Keratinocyte (primary cell): ENCODE measurements around the gene SYT2. TPM values are rescaled to one million over a fixed set of nuclear protein-coding genes. Genes with fewer than 3 reads are reported as not detected.
"Not testable (repeated sequence)": the region's sequence is repeated elsewhere in the genome, so short reads cannot be mapped to it uniquely, and the experiment has no call there.

Experiments
- DNase-seq: peaks from one replicate; pipeline ENCODE4 v3.0.0-alpha.2; 2011; ENCODE audit warnings: low read depth, missing footprints, low spot score
- FAIRE-seq: peaks from 2 replicates; lab custom pipeline; 2011; peaks lifted over from hg19 to GRCh38; lab: Jason Lieb, UNC
- H2AFZ ChIP-seq: 2 replicates; pipeline ENCODE4 v1.6.0; 2012; ENCODE audit warnings: low read length, control low read depth, inconsistent platforms; ENCODE audit not compliant: control insufficient read depth
- H3K27ac ChIP-seq: 2 replicates; pipeline ENCODE4 v1.5.1; 2011; ENCODE audit warnings: low read length; ENCODE audit not compliant: control insufficient read depth, insufficient read depth
- H3K27me3 ChIP-seq: 3 replicates; pipeline ENCODE4 v1.6.0; 2011; ENCODE audit warnings: low read length; ENCODE audit not compliant: control insufficient read depth, insufficient read depth; ENCODE audit errors: extremely low read depth
- H3K36me3 ChIP-seq, 2 experiments: 2 replicates in 1 of 2; 3 replicates in 1 of 2; pipeline ENCODE4 v1.5.1; 2011; ENCODE audit warnings: low read length in 2 of 2, mild to moderate bottlenecking in 1 of 2; ENCODE audit not compliant: control insufficient read depth in 2 of 2, insufficient read depth in 2 of 2; ENCODE audit errors: extremely low read depth in 1 of 2
- H3K4me1 ChIP-seq: 3 replicates; pipeline ENCODE4 v1.5.1; 2011; ENCODE audit warnings: low read length; ENCODE audit not compliant: control insufficient read depth, insufficient read depth; ENCODE audit errors: extremely low read depth
- H3K4me2 ChIP-seq: 3 replicates; pipeline ENCODE4 v1.6.0; 2011; ENCODE audit warnings: low read depth, low read length; ENCODE audit not compliant: control insufficient read depth, insufficient read depth; ENCODE audit errors: extremely low read depth
- H3K4me3 ChIP-seq, 3 experiments: fragments of 200-600 bp in 1 of 3; sonication (generic) in 1 of 3; 2 replicates in 2 of 3; 3 replicates in 1 of 3; pipeline ENCODE4 v1.5.1; 2011 to 2016; ENCODE audit warnings: low read length in 3 of 3, mild to moderate bottlenecking in 3 of 3, control low read depth in 2 of 3, inconsistent platforms in 1 of 3, low read depth in 1 of 3, mixed read lengths in 1 of 3, mixed run types in 1 of 3, moderate library complexity in 1 of 3; ENCODE audit not compliant: control insufficient read depth in 2 of 3, insufficient read depth in 2 of 3; ENCODE audit errors: extremely low read depth in 1 of 3
- H3K79me2 ChIP-seq: 2 replicates; pipeline ENCODE4 v1.6.0; 2012; ENCODE audit warnings: low read length; ENCODE audit not compliant: control insufficient read depth, insufficient read depth
- H3K9ac ChIP-seq: 3 replicates; pipeline ENCODE4 v1.6.0; 2011; ENCODE audit warnings: low read length; ENCODE audit not compliant: control insufficient read depth, insufficient read depth; ENCODE audit errors: extremely low read depth
- H3K9me1 ChIP-seq: 3 replicates; pipeline ENCODE4 v1.6.0; 2011; ENCODE audit warnings: low read length; ENCODE audit not compliant: control insufficient read depth, insufficient read depth; ENCODE audit errors: extremely low read depth
- H3K9me3 ChIP-seq: 2 replicates; pipeline ENCODE4 v1.5.1; 2012; ENCODE audit warnings: low read depth, low read length; ENCODE audit not compliant: control insufficient read depth
- H4K20me1 ChIP-seq: 3 replicates; pipeline ENCODE4 v1.6.0; 2011; ENCODE audit warnings: low read length; ENCODE audit not compliant: control insufficient read depth, insufficient read depth; ENCODE audit errors: extremely low read depth
- EZH2 ChIP-seq: IDR thresholded peaks from one replicate; pipeline ENCODE4 v1.6.1; 2012; ENCODE audit warnings: inconsistent platforms, mild to moderate bottlenecking, low read length, moderate library complexity
- dilution Hi-C: fragments of 300-500 bp; cut with MboI; formaldehyde crosslinking; loops from one replicate; pipeline ENCODE4 v1.7.0; 2020; ENCODE audit warnings: low sequenced_read_pairs; ENCODE audit not compliant: extremely low pct_ligation_motif_present
- polyA plus RNA-seq, 5 experiments: library from polyadenylated mRNA; depleted of rRNA in 3 of 5; stranded (reverse) in 3 of 5; stranded (forward) in 1 of 5; unstranded in 1 of 5; fragments of >200 nt; gene quantifications; 1 replicate in 1 of 5; 2 replicates in 3 of 5; 3 replicates in 1 of 5; pipeline versions ENCODE4 v1.2.1 to v1.2.3, GENCODE V29; 2011 to 2012; ENCODE audit warnings: missing spikeins in 2 of 5, low read depth in 1 of 5, low replicate concordance in 1 of 5
- TF ChIP-seq, protein P1 (sequence below), 3 experiments: IDR thresholded peaks in 1 of 3; conservative IDR thresholded peaks in 1 of 3; optimal IDR thresholded peaks in 1 of 3; 2 replicates in 2 of 3; 3 replicates in 1 of 3; pipeline versions ENCODE3 to v1.5.1; 2011; ENCODE audit warnings: low read length in 3 of 3, mild to moderate bottlenecking in 3 of 3, moderate library complexity in 2 of 3, control low read depth in 1 of 3, inconsistent platforms in 1 of 3; ENCODE audit not compliant: insufficient read depth in 2 of 3; ENCODE audit errors: extremely low read depth in 1 of 3

SYT2 gene
- polyA plus RNA-seq, 1 donor (not counting 4 experiments of a cell fraction or from before 2014, with no cell fraction given): not detected

- no peak overlapping the region for H3K4me3 ChIP-seq
- no peak overlapping the region for H2AFZ ChIP-seq
- TF ChIP-seq, protein P1, sequence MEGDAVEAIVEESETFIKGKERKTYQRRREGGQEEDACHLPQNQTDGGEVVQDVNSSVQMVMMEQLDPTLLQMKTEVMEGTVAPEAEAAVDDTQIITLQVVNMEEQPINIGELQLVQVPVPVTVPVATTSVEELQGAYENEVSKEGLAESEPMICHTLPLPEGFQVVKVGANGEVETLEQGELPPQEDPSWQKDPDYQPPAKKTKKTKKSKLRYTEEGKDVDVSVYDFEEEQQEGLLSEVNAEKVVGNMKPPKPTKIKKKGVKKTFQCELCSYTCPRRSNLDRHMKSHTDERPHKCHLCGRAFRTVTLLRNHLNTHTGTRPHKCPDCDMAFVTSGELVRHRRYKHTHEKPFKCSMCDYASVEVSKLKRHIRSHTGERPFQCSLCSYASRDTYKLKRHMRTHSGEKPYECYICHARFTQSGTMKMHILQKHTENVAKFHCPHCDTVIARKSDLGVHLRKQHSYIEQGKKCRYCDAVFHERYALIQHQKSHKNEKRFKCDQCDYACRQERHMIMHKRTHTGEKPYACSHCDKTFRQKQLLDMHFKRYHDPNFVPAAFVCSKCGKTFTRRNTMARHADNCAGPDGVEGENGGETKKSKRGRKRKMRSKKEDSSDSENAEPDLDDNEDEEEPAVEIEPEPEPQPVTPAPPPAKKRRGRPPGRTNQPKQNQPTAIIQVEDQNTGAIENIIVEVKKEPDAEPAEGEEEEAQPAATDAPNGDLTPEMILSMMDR (optimal IDR thresholded peaks at IDR 0.05 in 1 of 3, IDR thresholded peaks at IDR 0.05 in 1 of 3, conservative IDR thresholded peaks at IDR 0.05 in 1 of 3; ENCODE audit: extremely low read depth in 1 of 3, insufficient read depth in 2 of 3, low read length in 3 of 3): no peak
- TF ChIP-seq EZH2: no peak
- H3K36me3 ChIP-seq: no peaks in the 10 kb centered on the region
- H3K27ac ChIP-seq: no peak overlapping the region
- no peak for DNase-seq
- H3K79me2 ChIP-seq: no peaks in the 10 kb centered on the region
- no peak for FAIRE-seq
- dilution Hi-C loops: no loop called here
- no peaks in the 10 kb centered on the region for H3K9me3 ChIP-seq
- H4K20me1 ChIP-seq: no peaks in the 10 kb centered on the region
- H3K4me1 ChIP-seq: no peaks in the 10 kb centered on the region
- H3K4me2 ChIP-seq: no peak overlapping the region
- no peak overlapping the region for H3K9ac ChIP-seq
- no peaks in the 10 kb centered on the region for H3K9me1 ChIP-seq
- peaks cover 7% of the 10 kb centered on the region for H3K27me3 ChIP-seq
Observed at GRCh38 chr1:202624088-202624780, 86.0 kb downstream of the SYT2 start.

GRCh38 chr1:202623476-202623875 is 86.8 kb downstream of the SYT2 start:
- H3K36me3 ChIP-seq, H3K4me2 ChIP-seq, FAIRE-seq, dilution Hi-C loops, H3K4me3 ChIP-seq, H3K4me1 ChIP-seq, H3K9me3 ChIP-seq, H3K9me1 ChIP-seq, H3K27ac ChIP-seq, H4K20me1 ChIP-seq, DNase-seq, H3K27me3 ChIP-seq, H2AFZ ChIP-seq, H3K79me2 ChIP-seq, H3K9ac ChIP-seq: not testable (repeated sequence)

- Histone ChIP-seq H3K9me1 (no peaks in the 10 kb centered on the region), H3K79me2 (no peaks in the 10 kb centered on the region), H3K4me2 (no peak overlapping the region), H3K27ac (no peak overlapping the region), H3K9me3 (no peaks in the 10 kb centered on the region), H3K36me3 (no peaks in the 10 kb centered on the region), H4K20me1 (no peaks in the 10 kb centered on the region), H3K4me1 (peaks cover 8% of the 10 kb centered on the region), H3K4me3 (no peak overlapping the region), H2AFZ (no peak overlapping the region), H3K27me3 (peaks cover 7% of the 10 kb centered on the region), H3K9ac (no peak overlapping the region)
- DNase-seq: no peak
- dilution Hi-C loops: no loop called here
- FAIRE-seq: no peak
- TF ChIP-seq, protein P1 (optimal IDR thresholded peaks at IDR 0.05 in 1 of 3, IDR thresholded peaks at IDR 0.05 in 1 of 3, conservative IDR thresholded peaks at IDR 0.05 in 1 of 3; ENCODE audit: extremely low read depth in 1 of 3, insufficient read depth in 2 of 3, low read length in 3 of 3): no peak
- no peak for TF ChIP-seq EZH2
Observed at GRCh38 chr1:202623075-202623474, 87.2 kb downstream of the SYT2 start.
